Spleen (tissue), 11 donors: Measurements from ENCODE around the gene EPX. TPM values are rescaled to one million over a fixed set of nuclear protein-coding genes. Genes with fewer than 3 reads are reported as not detected.
A peak's percentile ranks its signal among the peaks of the same experiment; 100 is the strongest.

ENCODE experiments used
- DNase-seq: peaks from one replicate; pipeline ENCODE4 v3.0.0-alpha.2; 2020
- H3K27ac ChIP-seq, 8 donors: fragments of 200-600 bp; sonication (generic) in 7 of 8; 1 replicate in 4 of 8; 2 replicates in 4 of 8; pipeline versions ENCODE4 v1.5.0 to v1.8.0; 2016 to 2021; ENCODE audit warnings: inconsistent platforms in 4 of 8, mild to moderate bottlenecking in 4 of 8, moderate library complexity in 1 of 8
- H3K27me3 ChIP-seq, 7 donors: fragments of 200-600 bp; sonication (generic) in 6 of 7; replicated peaks in 1 of 7; 1 replicate in 4 of 7; 2 replicates in 3 of 7; pipeline versions ENCODE4 v1.5.0 to v1.8.0; 2016 to 2021; ENCODE audit warnings: inconsistent platforms in 3 of 7, mild to moderate bottlenecking in 1 of 7
- H3K36me3 ChIP-seq, 6 donors: fragments of 200-600 bp; sonication (generic) in 5 of 6; 1 replicate in 4 of 6; 2 replicates in 2 of 6; pipeline versions ENCODE4 v1.5.0 to v1.8.0; 2016 to 2021; ENCODE audit warnings: inconsistent platforms in 2 of 6
- H3K4me1 ChIP-seq, 6 donors: fragments of 200-600 bp; sonication (generic) in 5 of 6; 1 replicate in 3 of 6; 2 replicates in 3 of 6; pipeline versions ENCODE4 v1.5.0 to v1.8.0; 2016 to 2021; ENCODE audit warnings: inconsistent platforms in 3 of 6
- H3K4me3 ChIP-seq, 8 donors: fragments of 200-600 bp; sonication (generic) in 7 of 8; 1 replicate in 4 of 8; 2 replicates in 4 of 8; pipeline versions ENCODE4 v1.5.0 to v1.8.0; 2016 to 2021; ENCODE audit warnings: inconsistent platforms in 4 of 8, mild to moderate bottlenecking in 4 of 8, moderate library complexity in 2 of 8
- H3K9me3 ChIP-seq, 8 donors: fragments of 200-600 bp; sonication (generic) in 7 of 8; 1 replicate in 4 of 8; 2 replicates in 4 of 8; pipeline versions ENCODE4 v1.5.0 to v1.8.0; 2016 to 2021; ENCODE audit warnings: inconsistent platforms in 4 of 8
- POLR2A ChIP-seq, 3 donors: fragments of 450-650 bp; IDR thresholded peaks; one replicate each; pipeline ENCODE4 v1.5.1; 2017; ENCODE audit warnings: antibody characterized with exemption in 3 of 3, mild to moderate bottlenecking in 1 of 3
- POLR2AphosphoS5 ChIP-seq, 3 donors: sonication (generic); formaldehyde crosslinking; IDR thresholded peaks; one replicate each; pipeline ENCODE4 v1.5.1; 2017; ENCODE audit warnings: antibody characterized with exemption in 3 of 3
- WGBS, 5 donors: extraction: QIAGEN DNeasy Blood & Tissue Kit in 3 of 5; methylation state at CpG; one replicate each; pipeline versions ENCODE4 v1.1.5 to v1.1.7; 2013 to 2018; 5-methylcytosine and 5-hydroxymethylcytosine counted together
- intact Hi-C: fragments of 100-400 bp; cut with DNase I; formaldehyde crosslinking; loops from one replicate; pipeline ENCODE4 v1.15.0; 2023; ENCODE audit warnings: low total_unique reads
- polyA plus RNA-seq, 3 donors: library from polyadenylated mRNA; stranded (reverse); fragments of 200-250 nt; gene quantifications; one replicate each; pipeline ENCODE4 v1.2.1, GENCODE V29; 2013
- total RNA-seq, 7 donors: library from RNA; depleted of rRNA in 3 of 7; stranded (reverse); fragments of >200 nt in 3 of 7; fragmentation: NEBNext Ultra II Directional in 4 of 7; extraction: Animal tissue kit (Norgen Biotek cat#: 25700) in 4 of 7; gene quantifications; one replicate each; pipeline versions ENCODE4 v1.1.0 to v1.2.1, GENCODE V29; 2016 to 2021
- TF ChIP-seq, protein P1 (sequence below), 11 experiments: fragments of 200-600 bp in 7 of 11; fragments of 450-650 bp in 4 of 11; sonication (generic) in 4 of 11; IDR thresholded peaks in 8 of 11; conservative IDR thresholded peaks in 3 of 11; 1 replicate in 7 of 11; 2 replicates in 4 of 11; pipeline versions ENCODE4 v1.4.0 to v1.8.0; 2016 to 2021; ENCODE audit warnings: antibody characterized with exemption in 11 of 11, inconsistent platforms in 4 of 11, mild to moderate bottlenecking in 1 of 11
- donor health status: healthy with polysubstance abuse.
- donor health status: DM: no; HTN: no; CAD: no; lungs with moderate emphysema.
- donor health status: DM: no; HTN: no; CAD: no.
- donor health status: Bipolar disorder and iron deficiency.
- donor health status: healthy.
- donor health status: DM: no; HTN: no; CAD: no.
- donor health status: DM: yes; HTN: yes; CAD: no.

EPX gene
- total and polyA plus RNA-seq, 10 donors = 0.24 to 3.9 (median 1.2) TPM; not detected in 1

GRCh38 chr17:58229384-58229783 lies 36.9 kb downstream of the EPX start:
- no peaks in the 10 kb centered on the region for H3K36me3 ChIP-seq
- 79 to 94% (median 89%) methylated on average over 1 of the region's 1 CpG for WGBS, 5 donors
- H3K4me1 ChIP-seq = peaks cover 0 to 33% (median 19%) of the 10 kb centered on the region in 6 donors
- DNase-seq = no peak
- H3K9me3 ChIP-seq = no peaks in the 10 kb centered on the region
- no peak overlapping the region for H3K4me3 ChIP-seq
- H3K27ac ChIP-seq = no peak overlapping the region
- intact Hi-C loops = no loop called here
- peaks cover 0 to 8% (median 0%) of the 10 kb centered on the region in 7 donors for H3K27me3 ChIP-seq
- no peak for TF ChIP-seq POLR2A (IDR thresholded peaks at IDR 0.05)
- TF ChIP-seq, protein P1, sequence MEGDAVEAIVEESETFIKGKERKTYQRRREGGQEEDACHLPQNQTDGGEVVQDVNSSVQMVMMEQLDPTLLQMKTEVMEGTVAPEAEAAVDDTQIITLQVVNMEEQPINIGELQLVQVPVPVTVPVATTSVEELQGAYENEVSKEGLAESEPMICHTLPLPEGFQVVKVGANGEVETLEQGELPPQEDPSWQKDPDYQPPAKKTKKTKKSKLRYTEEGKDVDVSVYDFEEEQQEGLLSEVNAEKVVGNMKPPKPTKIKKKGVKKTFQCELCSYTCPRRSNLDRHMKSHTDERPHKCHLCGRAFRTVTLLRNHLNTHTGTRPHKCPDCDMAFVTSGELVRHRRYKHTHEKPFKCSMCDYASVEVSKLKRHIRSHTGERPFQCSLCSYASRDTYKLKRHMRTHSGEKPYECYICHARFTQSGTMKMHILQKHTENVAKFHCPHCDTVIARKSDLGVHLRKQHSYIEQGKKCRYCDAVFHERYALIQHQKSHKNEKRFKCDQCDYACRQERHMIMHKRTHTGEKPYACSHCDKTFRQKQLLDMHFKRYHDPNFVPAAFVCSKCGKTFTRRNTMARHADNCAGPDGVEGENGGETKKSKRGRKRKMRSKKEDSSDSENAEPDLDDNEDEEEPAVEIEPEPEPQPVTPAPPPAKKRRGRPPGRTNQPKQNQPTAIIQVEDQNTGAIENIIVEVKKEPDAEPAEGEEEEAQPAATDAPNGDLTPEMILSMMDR (IDR thresholded peaks at IDR 0.05 in 8 of 11, conservative IDR thresholded peaks at IDR 0.05 in 3 of 11) = no peak
- no peak for TF ChIP-seq POLR2AphosphoS5 (IDR thresholded peaks at IDR 0.05)

DNA sequence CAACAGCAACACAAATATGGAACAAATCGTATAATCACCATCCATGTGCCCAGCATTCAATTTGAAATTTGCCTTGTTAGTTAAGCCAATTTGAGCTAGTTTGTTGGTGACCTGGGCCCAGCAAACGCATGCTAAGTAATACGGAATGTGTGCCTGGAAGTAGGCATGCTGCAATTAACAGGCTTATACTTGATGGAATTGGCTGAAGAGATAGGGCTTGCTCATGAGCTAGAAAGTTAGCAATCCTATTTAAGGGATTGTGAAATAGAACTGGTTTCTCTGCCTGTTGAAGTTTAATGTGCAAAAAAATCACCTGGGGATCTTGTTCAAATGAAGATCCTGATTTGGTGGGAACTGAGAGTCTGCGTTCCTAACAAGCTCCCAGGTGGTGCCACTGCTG lies 37.4 kb downstream of the EPX start:
- H3K4me3 ChIP-seq = no peak overlapping the region
- H3K36me3 ChIP-seq = no peaks in the 10 kb centered on the region
- no peaks in the 10 kb centered on the region for H3K9me3 ChIP-seq
- peaks cover 0 to 8% (median 0%) of the 10 kb centered on the region in 7 donors for H3K27me3 ChIP-seq
- H3K27ac ChIP-seq = no peak overlapping the region
- peaks cover 0 to 33% (median 19%) of the 10 kb centered on the region in 6 donors for H3K4me1 ChIP-seq
- DNase-seq = no peak
- intact Hi-C loops = no loop called here
- TF ChIP-seq POLR2AphosphoS5 (IDR thresholded peaks at IDR 0.05) (no peak), POLR2A (IDR thresholded peaks at IDR 0.05) (no peak)
- TF ChIP-seq, protein P1 (IDR thresholded peaks at IDR 0.05 in 8 of 11, conservative IDR thresholded peaks at IDR 0.05 in 3 of 11) = no peak
- 91 to 96% (median 94%) methylated on average over 4 of the region's 4 CpGs for WGBS, 5 donors

DNA sequence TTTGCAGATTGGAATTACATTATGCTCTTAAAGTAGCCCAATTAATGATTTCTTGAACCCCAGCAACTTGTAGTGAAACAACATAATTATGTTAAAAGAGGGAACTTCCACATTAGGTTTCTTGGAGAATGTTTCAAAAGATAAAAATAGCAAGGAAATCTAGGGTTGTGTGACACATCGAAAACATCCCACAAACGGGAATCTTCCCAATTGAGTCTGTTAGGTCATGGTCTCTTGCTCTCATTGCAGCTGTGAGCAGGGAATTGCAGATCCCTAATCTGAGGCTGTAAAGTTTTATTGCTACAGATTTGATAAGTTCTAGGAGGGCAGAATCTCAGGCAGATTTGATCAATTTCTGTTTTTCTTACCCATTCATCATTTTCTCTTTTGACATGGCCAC lies 39.1 kb downstream of the EPX start:
- WGBS, 5 donors = 43 to 60% (median 49%) methylated on average over 2 of the region's 2 CpGs
- Histone ChIP-seq H3K27me3 (peaks cover 0 to 17% (median 0%) of the 10 kb centered on the region in 7 donors), H3K36me3 (no peaks in the 10 kb centered on the region), H3K9me3 (no peaks in the 10 kb centered on the region), H3K27ac (peak overlapping the region in 5 of 8 donors; percentile 29 to 77 (median 57)), H3K4me1 (peaks cover 0 to 33% (median 19%) of the 10 kb centered on the region in 6 donors), H3K4me3 (no peak overlapping the region)
- TF ChIP-seq POLR2A (IDR thresholded peaks at IDR 0.05) (no peak), POLR2AphosphoS5 (IDR thresholded peaks at IDR 0.05) (no peak)
- TF ChIP-seq, protein P1 (IDR thresholded peaks at IDR 0.05 in 8 of 11, conservative IDR thresholded peaks at IDR 0.05 in 3 of 11) = no peak
- DNase-seq = no peak
- intact Hi-C loops = no loop called here

GRCh38 chr17:58232707-58233156 lies 40.2 kb downstream of the EPX start:
- H3K4me3 ChIP-seq = peak overlapping the region in 2 of 8 donors; percentile 4 to 38
- peaks cover 0 to 33% (median 19%) of the 10 kb centered on the region in 6 donors for H3K4me1 ChIP-seq
- H3K27ac ChIP-seq = peak overlapping the region; percentile 29 to 77 (median 56)
- WGBS, 5 donors = 26 to 35% (median 34%) methylated on average over 12 of the region's 12 CpGs
- H3K9me3 ChIP-seq = no peaks in the 10 kb centered on the region
- H3K36me3 ChIP-seq = no peaks in the 10 kb centered on the region
- DNase-seq = no peak
- H3K27me3 ChIP-seq = peaks cover 0 to 17% (median 0%) of the 10 kb centered on the region in 7 donors
- TF ChIP-seq, protein P1 (IDR thresholded peaks at IDR 0.05 in 8 of 11, conservative IDR thresholded peaks at IDR 0.05 in 3 of 11) = no peak
- TF ChIP-seq POLR2A (IDR thresholded peaks at IDR 0.05) (no peak), POLR2AphosphoS5 (IDR thresholded peaks at IDR 0.05) (peak in 1 of 3 donors; percentile 51)
- intact Hi-C loops = no loop called here
